22Rv1 (cell line): ENCODE data around the gene MSMO1.

ENCODE experiments used
- CTCF ChIP-seq: fragments of 450-650 bp; IDR thresholded peaks from 2 replicates; pipeline ENCODE4 v1.5.1; 2017; ENCODE audit warnings: mild to moderate bottlenecking
- ZFX ChIP-seq: fragments of 450-650 bp; IDR thresholded peaks from 2 replicates; pipeline ENCODE4 v1.6.1; 2017; ENCODE audit warnings: antibody characterized with exemption, borderline replicate concordance

GRCh38 chr4:165328708-165329107, 1.2 kb downstream of the MSMO1 start:
- no peak for TF ChIP-seq CTCF
- TF ChIP-seq ZFX: no peak
